HL-60/S4 (cell line): ENCODE measurements around the gene FRMD5.

Experiments used
- in situ Hi-C: fragments of 300-500 bp; cut with MboI; formaldehyde crosslinking; loops from 2 replicates; pipeline ENCODE4 v1.14.3; 2022; ENCODE audit warnings: low sequenced_read_pairs

Gene FRMD5

GRCh38 chr15:43932907-43933306 lies 262.2 kb downstream of the FRMD5 start:
- in situ Hi-C loops: no loop called here

GRCh38 chr15:43931790-43932435 lies 263.2 kb downstream of the FRMD5 start:
- in situ Hi-C loops: no loop called here

GRCh38 chr15:43931119-43931518 lies 264.0 kb downstream of the FRMD5 start:
- in situ Hi-C loops: no loop called here

GRCh38 chr15:43930556-43930955 lies 264.5 kb downstream of the FRMD5 start:
- in situ Hi-C loops: no loop called here

- in situ Hi-C loops: no loop called here
Observed at GRCh38 chr15:43930079-43930478, 265.0 kb downstream of the FRMD5 start.

- in situ Hi-C loops: no loop called here
Observed at GRCh38 chr15:43928152-43928551, 266.9 kb downstream of the FRMD5 start.

GRCh38 chr15:43927203-43927602 lies 267.9 kb downstream of the FRMD5 start:
- in situ Hi-C loops: no loop called here

GRCh38 chr15:43923553-43923952 lies 271.5 kb downstream of the FRMD5 start:
- in situ Hi-C loops: no loop called here

- in situ Hi-C loops: no loop called here
Observed at GRCh38 chr15:43922021-43922420, 273.1 kb downstream of the FRMD5 start.

GRCh38 chr15:43920815-43921214 lies 274.3 kb downstream of the FRMD5 start:
- in situ Hi-C loops: no loop called here

- in situ Hi-C loops: no loop called here
Observed at GRCh38 chr15:43920254-43920600, 274.8 kb downstream of the FRMD5 start.

GRCh38 chr15:43919540-43920253 lies 275.4 kb downstream of the FRMD5 start:
- in situ Hi-C loops: no loop called here

GRCh38 chr15:43918717-43919116 lies 276.4 kb downstream of the FRMD5 start:
- in situ Hi-C loops: no loop called here

GRCh38 chr15:43916326-43916660 lies 278.8 kb downstream of the FRMD5 start:
- in situ Hi-C loops: no loop called here

GRCh38 chr15:43915631-43916325 lies 279.3 kb downstream of the FRMD5 start:
- in situ Hi-C loops: no loop called here

GRCh38 chr15:43913941-43914340 lies 281.1 kb downstream of the FRMD5 start:
- in situ Hi-C loops: no loop called here

GRCh38 chr15:43913026-43913780 lies 281.9 kb downstream of the FRMD5 start:
- in situ Hi-C loops: no loop called here

GRCh38 chr15:43912208-43912607 lies 282.9 kb downstream of the FRMD5 start:
- in situ Hi-C loops: no loop called here

GRCh38 chr15:43911235-43911781 lies 283.8 kb downstream of the FRMD5 start:
- in situ Hi-C loops: no loop called here

- in situ Hi-C loops: loop anchor here (10.0 kb wide), 1 partner anchor 146 kb away; no protein-coding TSS in a partner anchor
Observed at GRCh38 chr15:43908516-43909050, 286.5 kb downstream of the FRMD5 start.

GRCh38 chr15:43905755-43906154 lies 289.3 kb downstream of the FRMD5 start:
- in situ Hi-C loops: loop anchor here (10.0 kb wide), 1 partner anchor 149 kb away; no protein-coding TSS in a partner anchor
